Measurements from ENCODE around the gene ASCC3. TPM values are rescaled to one million over a fixed set of nuclear protein-coding genes. Genes with fewer than 3 reads are reported as not detected.
A peak's percentile ranks its signal among the peaks of the same experiment; 100 is the strongest.
"Not testable (repeated sequence)": the region's sequence is repeated elsewhere in the genome, so short reads cannot be mapped to it uniquely, and the experiment has no call there.

ASCC3 gene
- total RNA-seq, 8 experiments from 2014 or later: 33.7 to 75.9 (median 45.8) TPM

DNA sequence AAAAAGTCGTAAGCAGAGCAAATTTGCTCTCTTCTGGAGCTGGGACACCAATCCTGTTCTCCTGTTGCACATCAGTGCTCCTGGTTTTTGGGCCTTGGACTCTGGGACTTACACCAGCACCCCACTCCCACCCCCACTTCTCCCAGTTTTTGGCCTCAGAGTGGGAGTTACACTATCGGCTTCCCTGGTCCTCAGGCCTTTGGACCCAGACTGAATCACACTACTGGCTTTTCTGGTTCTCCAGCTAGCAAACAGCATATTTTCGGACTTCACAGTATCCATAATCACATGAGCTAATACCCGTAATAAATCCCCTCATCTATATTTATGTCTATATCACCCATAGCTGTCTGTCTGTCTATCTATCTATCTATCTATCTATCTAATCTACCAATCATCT is 23.2 kb upstream of the ASCC3 start:
- in situ Hi-C loops (cut with MboI; ENCODE audit: low pct_unique_long_range_greater_than_20kb in 2 of 9, low sequenced_read_pairs in 9 of 9, unreplicated experiment in 9 of 9): no loop called here
- H3K4me1 ChIP-seq (replicated peaks in 1 of 2): no peaks in the 10 kb centered on the region
- H3K27ac ChIP-seq: no peak overlapping the region
- no peak for ATAC-seq (replicated peaks in 6 of 8)
- WGBS, 10 experiments: 29 to 93% (median 84%) methylated on average over 1 to 4 of the region's 4 CpGs; no CpG with 5 or more reads in 3 of the 10 experiments
- no peak overlapping the region for H3K4me3 ChIP-seq

DNA sequence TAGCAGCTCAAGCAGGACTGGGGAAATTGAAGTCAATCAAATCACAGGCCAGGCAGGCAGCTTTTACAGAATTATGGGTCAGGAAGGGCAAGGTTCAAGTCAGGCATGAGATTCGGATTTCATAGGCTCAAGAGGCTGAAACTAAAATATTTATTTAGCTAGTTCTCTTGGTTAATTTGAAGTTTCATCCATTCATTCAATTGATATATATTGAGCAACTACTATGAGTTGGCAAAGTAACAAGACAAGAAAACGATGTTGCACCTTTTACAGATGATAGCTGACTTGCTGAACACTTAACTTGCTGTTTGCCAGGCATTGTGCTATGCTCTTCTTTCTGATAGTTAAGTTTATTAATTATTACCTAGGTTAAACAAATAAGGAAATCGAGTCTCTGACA is 20.5 kb upstream of the ASCC3 start:
- no peak for ATAC-seq (replicated peaks in 6 of 8)
- Histone ChIP-seq H3K4me3 (no peak overlapping the region), H3K27ac (no peak overlapping the region), H3K4me1 (replicated peaks in 1 of 2) (no peaks in the 10 kb centered on the region)
- in situ Hi-C loops (cut with MboI; ENCODE audit: low pct_unique_long_range_greater_than_20kb in 2 of 9, low sequenced_read_pairs in 9 of 9, unreplicated experiment in 9 of 9): no loop called here
- 0 to 79% (median 51%) methylated on average over 1 to 3 of the region's 3 CpGs for WGBS, 10 experiments

DNA sequence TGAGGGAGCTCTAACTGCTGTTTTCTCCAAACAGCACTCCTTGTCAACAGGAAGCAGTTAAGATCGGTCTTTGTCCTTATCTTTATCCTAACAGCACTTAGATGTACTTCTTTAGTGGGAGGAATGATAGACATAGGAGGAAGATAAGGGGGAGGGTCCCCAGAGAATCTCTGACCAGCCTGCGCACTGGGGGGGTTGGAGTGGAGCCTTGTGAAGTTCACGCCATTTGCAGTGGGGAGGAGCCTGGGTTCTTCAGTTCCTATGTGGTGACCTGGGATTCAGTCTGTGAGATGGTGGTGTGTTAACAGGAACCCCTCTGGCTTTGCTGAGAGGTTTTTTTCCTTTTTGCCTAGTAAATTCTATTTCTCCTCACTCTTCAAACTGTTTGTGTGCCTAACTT is 18.1 kb upstream of the ASCC3 start:
- ATAC-seq (replicated peaks in 6 of 8): no peak
- Histone ChIP-seq H3K4me3 (no peak overlapping the region), H3K27ac (no peak overlapping the region), H3K4me1 (replicated peaks in 1 of 2) (no peaks in the 10 kb centered on the region)
- WGBS, 10 experiments: 33 to 100% (median 77%) methylated on average over 1 to 3 of the region's 3 CpGs; no CpG with 5 or more reads in 4 of the 10 experiments
- in situ Hi-C loops (cut with MboI; ENCODE audit: low pct_unique_long_range_greater_than_20kb in 2 of 9, low sequenced_read_pairs in 9 of 9, unreplicated experiment in 9 of 9): no loop called here

DNA sequence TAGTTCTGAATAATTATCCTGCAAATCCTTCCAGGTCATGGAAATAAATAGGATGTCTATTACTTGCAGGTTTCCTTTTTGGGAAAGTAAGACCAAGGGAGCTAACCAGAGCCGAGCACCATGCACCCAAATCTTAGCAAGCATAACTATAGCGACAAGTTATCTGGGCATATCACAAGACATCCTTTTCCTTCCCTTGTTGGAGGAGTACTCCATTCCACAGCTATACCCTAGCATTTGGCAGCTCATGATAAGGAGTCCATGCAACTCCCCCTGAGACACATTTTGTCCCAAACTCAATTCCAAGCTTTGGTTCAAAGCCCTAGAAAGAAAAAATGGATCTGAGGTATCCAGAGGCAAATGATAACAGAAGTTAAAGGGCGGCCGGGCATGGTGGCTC is 16.5 kb upstream of the ASCC3 start:
- H3K27ac ChIP-seq: no peak overlapping the region
- 75 to 100% (median 94%) methylated on average over 1 to 4 of the region's 4 CpGs; no CpG with 5 or more reads in 2 of the 10 experiments for WGBS, 10 experiments
- ATAC-seq (replicated peaks in 6 of 8): no peak
- H3K4me1 ChIP-seq (replicated peaks in 1 of 2): no peaks in the 10 kb centered on the region
- in situ Hi-C loops (cut with MboI; ENCODE audit: low pct_unique_long_range_greater_than_20kb in 2 of 9, low sequenced_read_pairs in 9 of 9, unreplicated experiment in 9 of 9): no loop called here
- no peak overlapping the region for H3K4me3 ChIP-seq

DNA sequence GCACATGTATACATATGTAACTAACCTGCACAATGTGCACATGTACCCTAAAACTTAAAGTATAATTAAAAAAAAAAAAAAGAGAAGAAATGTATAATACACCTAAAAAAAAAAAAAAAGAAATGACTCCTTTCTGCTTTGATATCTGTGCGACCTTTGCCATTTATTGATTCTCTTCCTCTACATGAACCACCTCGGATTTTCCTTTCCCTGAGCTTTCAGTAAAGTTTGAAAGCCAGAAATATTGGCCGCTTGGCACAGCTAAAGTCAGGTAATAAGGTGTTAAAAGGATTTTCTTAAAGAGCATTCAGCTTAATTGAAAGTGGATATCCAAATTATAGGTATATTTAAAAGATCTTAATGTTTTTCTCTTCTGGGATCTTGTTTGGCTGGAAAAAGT is 12.6 kb upstream of the ASCC3 start:
- Histone ChIP-seq H3K27ac (no peak overlapping the region), H3K4me1 (replicated peaks in 1 of 2) (no peaks in the 10 kb centered on the region), H3K4me3 (no peak overlapping the region)
- WGBS, 10 experiments: 75 to 100% (median 93%) methylated on average over 1 to 3 of the region's 3 CpGs; no CpG with 5 or more reads in 1 of the 10 experiments
- ATAC-seq (replicated peaks in 6 of 8): no peak
- in situ Hi-C loops (cut with MboI; ENCODE audit: low pct_unique_long_range_greater_than_20kb in 2 of 9, low sequenced_read_pairs in 9 of 9, unreplicated experiment in 9 of 9): no loop called here

DNA sequence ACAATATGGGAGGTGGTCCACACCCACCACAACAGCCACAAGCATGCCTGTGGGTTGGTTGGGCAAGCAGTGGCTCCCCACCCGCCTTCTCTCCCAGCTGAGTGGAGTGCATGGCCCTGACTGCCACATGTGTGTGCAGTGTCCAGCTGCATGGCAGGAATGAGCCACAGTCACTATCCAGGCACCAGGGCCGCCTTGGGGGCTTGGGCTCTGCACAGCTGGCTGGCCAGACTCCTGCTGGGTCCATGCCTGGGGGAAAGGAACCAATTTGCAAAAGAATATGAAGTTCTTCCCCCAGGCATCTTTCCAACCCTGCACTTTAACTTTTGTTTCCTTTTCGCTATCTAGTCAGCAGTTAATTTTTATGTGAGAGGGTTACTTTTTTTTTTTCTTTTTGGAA is 11.6 kb upstream of the ASCC3 start:
- in situ Hi-C loops (cut with MboI; ENCODE audit: low pct_unique_long_range_greater_than_20kb in 2 of 9, low sequenced_read_pairs in 9 of 9, unreplicated experiment in 9 of 9): no loop called here
- H3K27ac ChIP-seq: no peak overlapping the region
- H3K4me3 ChIP-seq: no peak overlapping the region
- H3K4me1 ChIP-seq (replicated peaks in 1 of 2): no peaks in the 10 kb centered on the region
- WGBS, 10 experiments: 0 to 100% (median 71%) methylated on average over 1 to 2 of the region's 3 CpGs; no CpG with 5 or more reads in 1 of the 10 experiments
- ATAC-seq (replicated peaks in 6 of 8): peak in 3 of 8 experiments; percentile 41 to 91 (median 68)

DNA sequence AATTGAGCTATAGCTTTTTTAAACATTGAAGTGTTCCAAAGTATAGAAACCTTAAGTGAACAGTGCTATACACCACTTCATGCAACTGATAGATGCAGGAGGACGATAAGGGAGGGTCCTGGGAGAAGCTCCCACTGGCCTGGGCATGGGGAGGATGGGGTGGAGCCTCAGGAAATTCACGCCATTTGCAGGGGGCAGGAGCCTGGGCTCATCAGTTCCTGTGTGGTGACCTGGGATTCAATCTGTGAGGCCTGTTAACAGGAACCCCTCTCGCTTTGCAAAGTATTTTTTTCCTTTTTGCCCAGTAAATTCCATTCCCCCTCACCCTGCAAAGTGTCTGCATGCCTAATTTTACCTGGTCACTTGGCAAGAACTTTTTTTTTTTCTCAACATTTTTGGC is 11.0 kb upstream of the ASCC3 start:
- no peak for ATAC-seq (replicated peaks in 6 of 8)
- Histone ChIP-seq H3K27ac (no peak overlapping the region), H3K4me1 (replicated peaks in 1 of 2) (no peaks in the 10 kb centered on the region), H3K4me3 (no peak overlapping the region)
- in situ Hi-C loops (cut with MboI; ENCODE audit: low pct_unique_long_range_greater_than_20kb in 2 of 9, low sequenced_read_pairs in 9 of 9, unreplicated experiment in 9 of 9): no loop called here
- 59 to 100% (median 81%) methylated on average over 1 to 2 of the region's 3 CpGs; no CpG with 5 or more reads in 6 of the 10 experiments for WGBS, 10 experiments

DNA sequence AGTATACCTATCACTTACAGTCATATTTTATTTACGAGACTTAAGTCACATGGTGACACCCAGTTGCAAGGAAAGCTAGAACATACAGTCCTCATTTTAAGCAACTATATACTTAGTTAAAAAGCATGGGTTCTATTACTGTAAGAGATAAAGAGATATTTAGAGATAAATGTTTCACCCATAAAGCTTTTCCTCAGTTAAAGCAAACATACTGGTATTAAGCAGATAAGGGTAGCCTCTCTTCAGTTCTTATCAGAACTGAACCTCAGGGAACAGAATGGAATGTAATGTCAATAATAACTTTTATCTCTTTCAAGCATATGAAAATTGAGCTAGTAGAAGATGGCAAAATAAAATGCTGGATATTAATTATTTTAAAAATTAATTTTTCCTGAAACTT is 9.9 kb upstream of the ASCC3 start:
- in situ Hi-C loops (cut with MboI; ENCODE audit: low pct_unique_long_range_greater_than_20kb in 2 of 9, low sequenced_read_pairs in 9 of 9, unreplicated experiment in 9 of 9): no loop called here
- Histone ChIP-seq H3K4me1 (replicated peaks in 1 of 2) (no peaks in the 10 kb centered on the region), H3K4me3 (no peak overlapping the region), H3K27ac (no peak overlapping the region)
- ATAC-seq (replicated peaks in 6 of 8): no peak
- 55 to 100% (median 100%) methylated on average over 1 of the region's 1 CpG for WGBS, 10 experiments

DNA sequence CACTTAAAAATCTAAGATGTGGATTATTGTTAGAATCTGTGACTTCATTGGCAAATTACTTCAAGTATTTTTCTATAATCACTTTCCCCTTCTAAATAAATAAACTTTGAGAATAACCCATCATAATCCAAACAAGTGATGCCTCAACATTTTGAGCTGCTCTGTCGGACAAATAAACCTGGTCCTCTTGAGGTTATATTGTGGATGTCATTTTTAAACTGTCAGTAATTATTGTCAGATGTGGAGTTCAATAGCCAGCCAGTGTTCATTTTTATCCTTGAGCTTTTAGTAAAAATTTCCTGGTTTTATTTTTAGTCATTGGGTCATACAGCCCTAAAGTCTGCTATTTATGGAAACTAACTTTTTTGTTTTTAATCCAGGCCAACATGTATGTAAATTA is 9.5 kb upstream of the ASCC3 start:
- WGBS, 10 experiments: 22 to 100% (median 50%) methylated on average over 1 of the region's 1 CpG; no CpG with 5 or more reads in 1 of the 10 experiments
- in situ Hi-C loops (cut with MboI; ENCODE audit: low pct_unique_long_range_greater_than_20kb in 2 of 9, low sequenced_read_pairs in 9 of 9, unreplicated experiment in 9 of 9); ATAC-seq (replicated peaks in 6 of 8); H3K27ac ChIP-seq; H3K4me3 ChIP-seq; H3K4me1 ChIP-seq (replicated peaks in 1 of 2): not testable (repeated sequence)

DNA sequence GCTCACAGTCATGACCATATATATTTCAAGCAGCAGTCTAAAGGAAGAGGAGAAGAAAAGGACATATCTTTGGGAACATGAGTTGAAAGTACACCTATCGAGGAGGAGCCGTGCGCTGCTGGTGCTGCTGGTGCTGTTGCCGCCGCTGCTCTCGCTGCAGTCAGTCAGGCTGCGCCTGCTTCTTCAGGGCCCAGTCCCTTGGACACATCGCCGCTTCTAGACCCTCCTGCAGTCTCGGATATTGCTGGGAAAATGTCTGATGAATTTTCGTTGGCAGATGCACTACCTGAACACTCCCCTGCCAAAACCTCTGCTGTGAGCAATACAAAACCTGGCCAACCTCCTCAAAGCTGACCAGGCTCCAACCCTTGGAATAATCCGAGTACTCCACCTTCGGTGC is 8.2 kb upstream of the ASCC3 start:
- no peak overlapping the region for H3K4me3 ChIP-seq
- no peak overlapping the region for H3K27ac ChIP-seq
- in situ Hi-C loops (cut with MboI; ENCODE audit: low pct_unique_long_range_greater_than_20kb in 2 of 9, low sequenced_read_pairs in 9 of 9, unreplicated experiment in 9 of 9): no loop called here
- ATAC-seq (replicated peaks in 6 of 8): no peak
- no peaks in the 10 kb centered on the region for H3K4me1 ChIP-seq (replicated peaks in 1 of 2)
- 80 to 100% (median 84%) methylated on average over 1 to 3 of the region's 13 CpGs; no CpG with 5 or more reads in 6 of the 10 experiments for WGBS, 10 experiments

DNA sequence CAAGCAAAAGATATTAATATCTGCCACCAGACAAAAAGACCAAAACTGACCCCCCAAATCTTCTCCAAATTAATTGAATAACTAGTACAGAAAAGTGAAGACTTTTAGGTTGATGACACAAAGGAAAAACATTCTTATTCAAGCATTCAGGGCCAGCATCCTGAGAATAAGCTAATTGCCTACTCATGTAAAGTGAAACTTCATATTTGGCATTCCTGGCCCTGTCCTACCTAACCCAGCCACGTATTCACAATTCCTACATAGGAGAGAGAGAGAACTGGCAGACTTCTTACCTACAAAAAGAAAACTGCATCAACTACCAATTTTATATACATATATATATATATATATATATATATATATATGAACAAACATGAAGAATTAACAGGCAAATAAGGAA is 4.9 kb upstream of the ASCC3 start:
- no peak overlapping the region for H3K4me3 ChIP-seq
- peaks cover 5 to 8% of the 10 kb centered on the region in 2 donors for H3K4me1 ChIP-seq (replicated peaks in 1 of 2)
- WGBS, 10 experiments: 11 to 80% (median 50%) methylated on average over 1 of the region's 1 CpG; no CpG with 5 or more reads in 5 of the 10 experiments
- ATAC-seq (replicated peaks in 6 of 8): no peak
- in situ Hi-C loops (cut with MboI; ENCODE audit: low pct_unique_long_range_greater_than_20kb in 2 of 9, low sequenced_read_pairs in 9 of 9, unreplicated experiment in 9 of 9): no loop called here
- no peak overlapping the region for H3K27ac ChIP-seq

DNA sequence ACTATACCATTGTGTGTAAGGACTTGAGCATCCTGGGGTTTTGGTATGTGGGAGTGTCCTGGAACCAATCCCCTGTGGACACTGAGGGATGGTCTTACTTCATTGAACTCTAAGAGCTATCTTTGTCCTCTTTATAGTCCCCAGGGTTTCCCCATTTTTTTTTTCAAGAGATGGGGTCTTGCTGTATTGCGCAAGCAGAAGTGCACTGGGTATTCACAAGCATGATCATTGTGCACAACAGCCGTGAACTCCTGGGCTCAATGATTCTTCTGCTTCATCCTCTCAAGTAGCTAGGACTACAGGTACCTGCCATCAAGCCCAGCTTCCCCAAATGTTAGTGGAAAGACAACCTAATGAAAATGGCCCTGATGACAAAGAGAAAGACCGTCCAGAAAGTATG is 2.2 kb upstream of the ASCC3 start:
- no peak overlapping the region for H3K27ac ChIP-seq
- H3K4me1 ChIP-seq (replicated peaks in 1 of 2): peaks cover 15 to 27% of the 10 kb centered on the region in 2 donors
- ATAC-seq (replicated peaks in 6 of 8): no peak
- in situ Hi-C loops (cut with MboI; ENCODE audit: low pct_unique_long_range_greater_than_20kb in 2 of 9, low sequenced_read_pairs in 9 of 9, unreplicated experiment in 9 of 9): no loop called here
- no peak overlapping the region for H3K4me3 ChIP-seq
- 92 to 100% (median 100%) methylated on average over 1 to 3 of the region's 3 CpGs; no CpG with 5 or more reads in 1 of the 10 experiments for WGBS, 10 experiments

DNA sequence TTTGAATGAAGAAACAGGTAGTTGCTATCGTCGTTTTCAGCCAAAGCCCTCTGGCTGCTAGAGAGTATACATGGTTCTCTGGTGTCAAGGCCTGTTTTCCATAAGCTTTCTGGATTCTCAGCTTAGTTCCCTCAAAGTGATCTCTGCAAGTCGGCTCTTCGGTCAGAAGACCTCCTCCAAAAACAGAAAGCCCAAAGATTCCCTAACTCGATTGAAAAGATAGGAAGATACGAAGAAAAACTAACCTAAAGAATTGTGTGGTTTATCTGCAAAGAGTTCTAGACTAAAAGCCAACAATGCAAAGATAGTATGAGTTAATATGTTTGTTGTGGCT is 545 bp upstream of the ASCC3 start:
- H3K27ac ChIP-seq: peak overlapping the region; percentile 84 to 91
- 0 to 44% (median 10%) methylated on average over 2 to 6 of the region's 6 CpGs; no CpG with 5 or more reads in 2 of the 10 experiments for WGBS, 10 experiments
- H3K4me1 ChIP-seq (replicated peaks in 1 of 2): peaks cover 19 to 37% of the 10 kb centered on the region in 2 donors
- H3K4me3 ChIP-seq: peak overlapping the region; percentile 70 to 84 (median 77)
- ATAC-seq (replicated peaks in 6 of 8): peak; percentile 3 to 33 (median 22)
- in situ Hi-C loops (cut with MboI; ENCODE audit: low pct_unique_long_range_greater_than_20kb in 2 of 9, low sequenced_read_pairs in 9 of 9, unreplicated experiment in 9 of 9): no loop called here

DNA sequence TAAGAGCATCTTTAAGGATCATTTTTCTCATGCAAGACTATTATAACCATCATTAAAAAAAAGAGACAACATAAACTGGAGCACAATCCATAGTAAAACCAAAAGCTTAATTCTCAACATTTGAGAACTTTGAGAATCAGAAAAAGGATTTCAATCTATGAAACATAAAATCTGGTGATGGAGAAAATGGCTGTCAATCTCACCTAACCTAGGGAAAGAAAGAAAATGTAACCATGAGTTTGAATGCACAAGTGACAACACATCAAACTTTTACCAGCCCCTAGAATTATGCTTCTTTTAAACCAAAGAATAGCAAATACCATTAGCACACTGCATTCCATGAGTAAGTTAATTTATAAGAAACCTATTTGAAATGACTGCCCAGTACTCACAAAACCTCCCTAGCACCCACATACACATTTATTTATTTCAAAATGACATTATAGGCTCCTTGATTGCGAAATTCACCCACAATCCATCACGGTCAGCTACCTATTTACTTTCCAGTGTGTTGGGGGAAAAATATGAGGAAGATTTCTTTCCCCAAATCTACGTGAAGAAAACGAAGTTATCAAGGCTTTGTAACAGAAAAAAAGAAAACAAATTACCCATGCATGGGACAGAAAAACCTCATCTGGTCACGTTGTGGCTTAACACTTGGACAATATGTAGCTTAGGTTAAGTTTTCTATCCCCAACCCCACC is 828 bp downstream of the ASCC3 start:
- peak overlapping the region; percentile 84 to 91 for H3K27ac ChIP-seq
- in situ Hi-C loops (cut with MboI; ENCODE audit: low pct_unique_long_range_greater_than_20kb in 2 of 9, low sequenced_read_pairs in 9 of 9, unreplicated experiment in 9 of 9): no loop called here
- peaks cover 19 to 37% of the 10 kb centered on the region in 2 donors for H3K4me1 ChIP-seq (replicated peaks in 1 of 2)
- WGBS, 10 experiments: 0 to 17% (median 0%) methylated on average over 1 to 5 of the region's 5 CpGs; no CpG with 5 or more reads in 1 of the 10 experiments
- ATAC-seq (replicated peaks in 6 of 8): no peak
- peak overlapping the region; percentile 70 to 84 (median 77) for H3K4me3 ChIP-seq

Measured in motor neuron (in vitro differentiated cells).